ENCODE data around the gene AQR.
"Not testable (repeated sequence)": the region's sequence is repeated elsewhere in the genome, so short reads cannot be mapped to it uniquely, and the experiment has no call there.

AQR gene

GRCh38 chr15:34953851-34954250 is 15.7 kb downstream of the AQR start:
- no peak for DNase-seq (ENCODE audit: low read depth, low spot score)

- DNase-seq (ENCODE audit: low read depth, low spot score) = no peak
Observed at GRCh38 chr15:34952481-34952880, 17.1 kb downstream of the AQR start.

- DNase-seq (ENCODE audit: low read depth, low spot score) = no peak
Observed at GRCh38 chr15:34951993-34952392, 17.5 kb downstream of the AQR start.

GRCh38 chr15:34944936-34945335 is 24.6 kb downstream of the AQR start:
- DNase-seq (ENCODE audit: low read depth, low spot score) = no peak

GRCh38 chr15:34943711-34944110 is 25.8 kb downstream of the AQR start:
- DNase-seq (ENCODE audit: low read depth, low spot score) = no peak

GRCh38 chr15:34943264-34943663 is 26.3 kb downstream of the AQR start:
- DNase-seq (ENCODE audit: low read depth, low spot score) = not testable (repeated sequence)

- peak; percentile 59 for DNase-seq (ENCODE audit: low read depth, low spot score)
Observed at GRCh38 chr15:34942363-34942762, 27.2 kb downstream of the AQR start.

GRCh38 chr15:34941831-34942230 is 27.7 kb downstream of the AQR start:
- no peak for DNase-seq (ENCODE audit: low read depth, low spot score)

- DNase-seq (ENCODE audit: low read depth, low spot score) = no peak
Observed at GRCh38 chr15:34941185-34941698, 28.3 kb downstream of the AQR start.

- no peak for DNase-seq (ENCODE audit: low read depth, low spot score)
Observed at GRCh38 chr15:34933432-34933975, 36.0 kb downstream of the AQR start.

GRCh38 chr15:34928349-34928748 is 41.2 kb downstream of the AQR start:
- not testable (repeated sequence) for DNase-seq (ENCODE audit: low read depth, low spot score)

- DNase-seq (ENCODE audit: low read depth, low spot score) = no peak
Observed at GRCh38 chr15:34927726-34928125, 41.8 kb downstream of the AQR start.

GRCh38 chr15:34914317-34914716 is 55.2 kb downstream of the AQR start:
- no peak for DNase-seq (ENCODE audit: low read depth, low spot score)

GRCh38 chr15:34905047-34905446 is 64.5 kb downstream of the AQR start:
- no peak for DNase-seq (ENCODE audit: low read depth, low spot score)

GRCh38 chr15:34904527-34904926 is 65.0 kb downstream of the AQR start:
- DNase-seq (ENCODE audit: low read depth, low spot score) = no peak

- no peak for DNase-seq (ENCODE audit: low read depth, low spot score)
Observed at GRCh38 chr15:34900748-34901147, 68.8 kb downstream of the AQR start.

- DNase-seq (ENCODE audit: low read depth, low spot score) = no peak
Observed at GRCh38 chr15:34896183-34896582, 73.4 kb downstream of the AQR start.

- no peak for DNase-seq (ENCODE audit: low read depth, low spot score)
Observed at GRCh38 chr15:34893967-34894366, 75.6 kb downstream of the AQR start.

- DNase-seq (ENCODE audit: low read depth, low spot score) = no peak
Observed at GRCh38 chr15:34892963-34893591, 76.5 kb downstream of the AQR start.

- peak; percentile 4 for DNase-seq (ENCODE audit: low read depth, low spot score)
Observed at GRCh38 chr15:34890424-34890823, 79.1 kb downstream of the AQR start.

- no peak for DNase-seq (ENCODE audit: low read depth, low spot score)
Observed at GRCh38 chr15:34889476-34889875, 80.1 kb downstream of the AQR start.

GRCh38 chr15:34886134-34886533 is 83.4 kb downstream of the AQR start:
- DNase-seq (ENCODE audit: low read depth, low spot score) = no peak

GRCh38 chr15:34883633-34884032 is 85.9 kb downstream of the AQR start:
- DNase-seq (ENCODE audit: low read depth, low spot score) = no peak

- no peak for DNase-seq (ENCODE audit: low read depth, low spot score)
Observed at GRCh38 chr15:34883042-34883441, 86.5 kb downstream of the AQR start.
